GM19239 (cell line): ENCODE results near the gene BANK1.

Source experiments
- DNase-seq: peaks from one replicate; pipeline ENCODE4 v3.0.0; 2011; ENCODE audit warnings: low spot score; ENCODE audit not compliant: insufficient read length
- FAIRE-seq: peaks from 2 replicates; lab custom pipeline; 2011; peaks lifted over from hg19 to GRCh38; lab: Jason Lieb, UNC

Gene BANK1

DNA sequence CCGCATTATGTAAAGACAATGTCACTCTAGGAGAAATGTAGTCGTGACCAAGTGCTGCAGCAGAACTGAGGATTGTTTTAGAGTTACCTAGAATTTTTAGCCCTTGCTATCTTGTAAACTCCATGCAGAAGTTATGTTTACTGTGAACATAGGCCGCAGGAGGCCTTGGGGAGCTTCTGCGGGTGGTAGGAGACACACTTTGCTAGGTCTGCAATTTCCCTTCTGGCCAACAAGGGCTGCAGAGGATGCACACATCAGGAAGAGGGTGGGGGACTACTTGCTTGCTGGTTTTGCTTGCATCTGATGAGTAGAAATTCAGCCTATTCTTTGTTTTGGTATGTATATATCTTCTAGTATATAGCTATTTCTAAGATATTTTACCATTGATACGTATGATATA, 23.1 kb downstream of the BANK1 start:
- FAIRE-seq (no peak), DNase-seq (no peak)

DNA sequence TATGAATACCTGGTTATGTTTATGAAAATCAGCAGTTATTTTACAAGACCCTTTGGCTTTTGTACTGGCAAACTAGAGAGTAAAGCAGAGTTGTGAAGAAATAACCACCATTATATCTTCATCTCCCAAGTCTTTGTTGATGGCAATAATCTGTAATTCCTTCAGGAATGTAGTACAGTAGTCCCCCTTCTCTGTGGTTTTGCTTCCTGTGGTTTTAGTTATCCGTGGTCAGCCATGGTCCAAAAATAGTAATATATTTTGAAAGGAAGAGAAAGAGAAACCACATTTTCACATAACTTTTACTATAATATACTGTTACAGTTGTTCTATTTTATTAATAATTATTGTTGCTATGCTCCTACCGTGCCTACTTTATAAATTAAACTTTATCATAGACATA, 27.8 kb downstream of the BANK1 start:
- FAIRE-seq (no peak), DNase-seq (no peak)

DNA sequence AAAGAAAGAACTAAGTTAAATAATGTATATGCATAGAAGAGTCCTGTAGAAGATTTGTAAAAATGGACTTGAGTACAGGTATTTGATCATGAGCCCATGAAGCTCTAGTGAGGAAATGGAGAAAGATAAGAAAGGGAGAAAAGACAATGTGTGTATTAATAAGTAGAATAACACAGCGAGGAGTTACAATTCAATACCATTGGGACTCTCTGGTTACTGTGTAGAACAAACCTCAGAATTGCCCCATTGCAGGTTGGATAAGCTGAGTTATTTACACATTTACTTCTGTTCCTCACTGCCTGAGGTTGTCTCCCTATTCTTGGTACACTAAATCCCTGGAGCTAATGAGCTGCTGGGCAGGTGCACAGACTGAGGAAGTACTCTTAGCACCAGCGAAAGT, 33.3 kb downstream of the BANK1 start:
- no peak for FAIRE-seq
- DNase-seq: no peak

DNA sequence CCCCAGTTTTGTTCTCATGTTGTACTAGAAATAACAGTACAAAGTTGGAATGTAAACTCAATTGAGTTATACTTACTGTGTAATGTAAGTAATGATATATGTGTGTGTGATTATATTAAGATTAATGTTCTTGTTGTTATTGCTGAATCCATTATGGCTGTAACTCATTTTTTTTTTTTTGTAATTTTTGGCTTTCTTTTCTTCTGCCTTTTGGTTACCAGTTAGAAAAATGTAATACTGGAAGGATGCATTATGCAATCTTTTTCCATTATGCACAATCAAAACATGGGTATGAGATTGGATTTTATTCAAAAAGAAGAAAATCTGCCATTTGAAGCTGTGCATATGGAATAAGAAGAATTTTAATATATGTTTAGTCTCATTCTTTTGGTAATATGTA, 34.0 kb downstream of the BANK1 start:
- FAIRE-seq (no peak), DNase-seq (no peak)

DNA sequence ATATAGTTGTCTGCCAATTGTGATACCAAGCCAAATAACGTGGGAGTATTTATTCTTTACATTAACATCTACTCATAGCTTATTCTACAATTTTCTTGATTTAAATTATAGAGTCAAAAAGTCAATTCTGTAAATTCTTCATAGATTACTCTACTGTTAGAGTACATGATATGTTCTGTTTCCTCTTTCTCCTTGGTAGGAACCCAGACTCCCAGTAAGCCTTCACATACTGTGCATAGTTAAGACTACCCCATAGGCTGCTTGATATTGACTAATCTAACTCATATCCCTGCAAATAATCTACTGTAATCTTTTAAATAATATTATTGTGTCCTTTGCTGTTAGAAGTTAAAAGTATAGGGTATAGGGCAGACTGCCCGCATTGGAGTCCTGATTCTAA, 35.4 kb downstream of the BANK1 start:
- FAIRE-seq: no peak
- DNase-seq: no peak

DNA sequence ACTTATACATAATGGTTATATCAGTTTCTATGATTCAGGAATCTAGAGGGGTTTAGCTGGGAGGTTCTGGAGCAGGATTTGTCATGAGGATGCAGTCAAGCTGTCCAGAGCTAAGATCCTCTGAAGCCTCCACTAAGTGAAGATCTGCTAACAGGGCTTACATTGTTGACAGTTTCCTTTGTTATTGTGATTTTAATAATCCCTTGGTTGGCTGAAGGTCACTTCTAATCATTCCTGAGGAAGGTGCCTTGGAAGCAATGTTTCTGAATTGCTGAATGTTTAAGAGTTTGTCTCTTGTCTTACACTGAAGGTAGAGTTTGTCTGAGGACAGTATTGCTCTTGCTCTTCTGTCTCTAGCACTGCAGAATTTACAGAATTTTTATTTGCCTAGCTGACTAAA, 41.3 kb downstream of the BANK1 start:
- DNase-seq (no peak), FAIRE-seq (no peak)

DNA sequence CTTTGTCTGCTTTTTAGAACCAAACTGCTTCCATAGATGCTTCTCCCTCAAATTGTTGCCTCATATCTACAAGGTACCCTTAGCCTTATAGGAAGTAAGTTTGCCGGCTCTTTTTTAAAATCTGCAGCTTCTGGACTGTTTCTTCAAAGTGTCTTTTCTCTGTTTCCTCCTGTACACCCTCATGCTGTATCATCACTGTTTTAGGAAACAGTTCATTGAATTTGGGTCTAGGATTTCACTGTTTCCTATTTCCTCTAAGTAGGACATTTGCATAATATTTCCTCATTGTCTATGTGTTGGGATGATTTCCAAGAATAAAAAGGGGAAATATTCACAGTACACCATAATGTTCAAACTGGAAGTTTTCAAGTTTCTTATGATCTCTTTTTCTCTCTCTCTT, 43.0 kb downstream of the BANK1 start:
- DNase-seq (no peak), FAIRE-seq (no peak)

DNA sequence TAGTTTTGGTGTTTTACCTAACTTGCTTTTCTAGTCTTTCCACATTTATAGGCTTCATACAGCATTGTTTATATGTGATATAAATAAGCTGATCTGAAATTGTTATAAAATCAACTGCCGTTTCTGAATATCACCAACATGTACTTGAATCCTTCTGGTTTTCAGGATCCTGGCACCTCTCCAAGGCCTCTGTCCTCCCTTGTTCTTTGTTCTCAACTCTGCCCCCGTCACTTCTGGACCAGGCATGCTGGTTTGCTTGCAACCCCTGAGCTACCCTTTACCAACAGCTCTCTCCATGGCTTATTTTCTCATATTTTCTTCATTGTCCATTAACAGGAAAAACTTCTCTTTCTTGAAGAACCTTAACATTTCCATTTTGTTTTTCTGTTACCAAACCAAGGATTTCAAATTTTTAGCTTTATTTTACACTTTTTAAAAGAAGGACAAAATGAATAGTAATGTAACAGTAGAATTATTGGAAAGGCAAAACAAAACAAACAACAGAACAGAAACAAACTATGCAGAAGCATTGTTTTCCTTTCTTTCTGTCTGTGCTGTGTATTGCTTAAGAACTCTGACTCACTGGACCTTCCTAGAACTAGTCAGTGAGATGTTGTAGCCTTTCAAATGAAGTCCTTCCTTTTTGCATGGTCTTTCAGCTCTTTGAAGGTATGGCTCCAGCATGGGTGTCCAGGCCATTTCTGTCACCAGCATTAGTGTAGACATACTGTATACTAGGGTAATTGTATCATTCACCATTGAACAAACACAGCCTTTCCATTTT, 44.8 kb downstream of the BANK1 start:
- FAIRE-seq: no peak

DNA sequence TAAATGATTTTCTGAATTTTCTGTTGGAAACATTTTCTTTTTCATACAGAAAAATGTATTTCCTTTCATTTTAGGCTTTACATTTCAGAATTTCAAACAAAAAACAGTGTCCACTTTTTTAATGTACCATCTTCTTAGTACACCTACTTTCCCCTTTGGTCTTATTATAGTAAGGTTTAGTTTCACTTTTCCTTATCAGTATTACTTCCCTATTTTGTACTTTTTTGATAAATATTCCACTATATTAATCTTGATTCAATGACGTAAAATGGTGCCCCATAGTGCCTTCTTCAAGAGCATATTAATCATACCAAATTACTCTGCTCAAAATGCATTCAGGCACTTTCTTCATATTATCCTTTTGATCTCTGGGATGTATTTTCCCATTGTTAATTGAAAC, 52.5 kb downstream of the BANK1 start:
- FAIRE-seq: no peak

More for the DNA sequence above, 44.8 kb downstream of the BANK1 start:
- DNase-seq: no peak

DNA sequence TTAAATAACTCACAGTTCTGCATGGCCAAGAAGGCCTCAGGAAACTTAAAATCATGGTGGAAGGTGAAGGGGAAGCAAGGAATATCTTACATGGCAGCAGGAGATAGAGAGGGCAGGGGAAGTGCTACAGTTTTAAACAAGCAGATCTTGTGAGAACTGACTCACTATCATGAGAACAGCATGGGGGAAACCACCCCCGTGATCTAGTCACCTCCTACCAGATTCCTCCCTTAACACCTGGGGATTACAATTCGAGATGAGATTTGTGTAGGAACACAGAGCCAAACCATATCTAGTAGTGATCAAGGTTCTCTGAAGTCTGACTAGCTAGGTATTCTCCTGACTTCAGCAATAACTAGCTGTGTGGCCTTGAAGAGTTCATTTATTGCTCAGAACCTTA, 56.0 kb downstream of the BANK1 start:
- FAIRE-seq (peak; percentile 67), DNase-seq (no peak)

More for the DNA sequence above, 52.5 kb downstream of the BANK1 start:
- no peak for DNase-seq

DNA sequence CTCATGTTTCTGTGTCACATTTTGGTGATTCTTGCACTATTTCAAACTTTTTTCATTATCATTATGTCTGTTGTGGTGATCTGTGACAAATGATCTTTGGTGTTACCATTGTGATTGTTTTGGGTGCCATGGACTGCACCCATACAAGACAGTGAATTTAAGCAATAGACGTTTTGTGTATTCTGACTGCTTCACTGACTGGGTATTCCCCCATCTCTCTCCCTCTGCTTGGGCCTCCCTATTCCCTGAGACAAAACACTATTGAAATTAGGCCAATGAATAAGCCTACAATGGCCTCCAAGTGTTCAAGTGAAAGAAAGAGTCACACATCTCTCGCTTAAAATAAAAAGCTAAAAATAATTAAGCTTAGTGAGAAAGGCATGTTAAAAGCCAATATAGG, 60.2 kb downstream of the BANK1 start:
- no peak for DNase-seq
- FAIRE-seq: no peak

DNA sequence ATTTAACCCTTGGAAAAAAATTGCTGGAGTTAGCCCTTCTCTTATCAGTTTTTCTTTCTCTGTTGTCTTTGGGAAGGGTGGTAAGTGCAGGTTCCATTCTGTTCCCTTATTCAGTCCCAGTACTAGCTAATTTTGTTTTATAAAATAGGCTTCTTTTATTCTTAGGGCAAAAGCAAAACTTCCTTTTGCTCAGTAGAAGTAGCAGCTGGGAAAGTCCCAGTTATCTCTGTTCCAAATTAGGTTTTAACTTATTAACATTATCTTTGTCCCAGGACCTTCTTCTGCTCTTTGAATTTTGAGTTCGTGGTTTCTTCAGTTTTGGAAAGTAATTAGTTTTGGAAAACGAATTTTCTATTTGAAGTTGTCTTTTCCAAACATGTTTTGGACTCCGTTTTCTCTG, 61.1 kb downstream of the BANK1 start:
- peak; percentile 76 for FAIRE-seq
- DNase-seq: no peak

DNA sequence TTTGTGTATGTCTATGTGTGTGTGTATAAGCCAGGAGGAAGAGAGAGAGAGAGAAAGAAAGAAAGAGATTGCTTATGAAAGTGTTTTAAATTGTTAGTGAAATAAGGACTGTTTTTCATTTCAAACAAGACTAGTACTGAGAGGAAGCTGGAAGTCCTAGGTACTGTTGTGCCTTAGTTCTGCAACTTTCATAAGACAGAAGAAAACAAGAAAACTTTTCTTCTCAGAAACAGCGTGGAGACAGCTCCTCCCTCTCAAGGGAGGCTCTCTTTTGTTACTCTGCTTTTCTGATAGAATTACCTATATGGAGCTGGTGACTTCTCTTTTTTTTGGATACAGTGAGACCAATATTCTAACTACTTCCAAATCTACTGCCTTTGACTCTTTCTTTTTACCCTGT, 62.5 kb downstream of the BANK1 start:
- no peak for DNase-seq

DNA sequence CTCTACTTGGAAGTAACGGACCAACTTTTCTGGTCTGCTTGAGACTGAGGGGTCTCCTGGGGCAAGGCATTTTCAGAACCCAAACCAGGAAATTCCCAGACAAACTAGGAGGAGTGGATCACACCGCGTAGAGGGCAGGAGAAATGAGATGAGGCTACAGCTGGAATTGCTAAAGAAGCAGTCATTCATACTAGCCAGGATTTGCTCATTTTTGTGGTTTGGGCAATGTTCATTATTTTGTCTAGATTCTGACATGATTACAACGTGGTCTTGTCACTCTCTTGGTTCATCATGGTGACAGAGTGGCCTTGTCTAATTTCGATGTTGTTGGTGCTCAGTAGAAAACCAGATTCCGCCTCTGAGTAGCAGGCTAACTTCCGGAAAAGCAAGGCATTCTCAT, 63.2 kb downstream of the BANK1 start:
- DNase-seq (no peak), FAIRE-seq (no peak)

More for the DNA sequence above, 62.5 kb downstream of the BANK1 start:
- FAIRE-seq: peak; percentile 45

DNA sequence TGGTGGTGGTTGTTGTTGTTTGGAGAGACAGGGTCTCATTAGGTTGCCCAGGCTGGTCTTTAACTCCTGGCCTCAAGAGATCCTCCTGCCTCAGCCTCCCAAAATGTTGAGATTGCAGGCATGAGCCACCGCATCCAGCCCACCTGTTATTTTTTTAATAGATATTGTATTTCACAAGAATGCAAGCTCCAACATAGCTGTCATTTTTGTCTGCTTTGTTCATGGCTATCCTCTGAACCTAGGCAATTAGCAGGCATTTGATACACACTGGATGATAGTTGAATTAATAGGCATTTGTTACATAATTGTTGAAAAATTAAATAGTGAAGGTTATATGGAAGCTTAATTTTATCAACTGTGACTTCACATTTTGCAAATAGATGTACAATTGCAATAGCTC, 64.7 kb downstream of the BANK1 start:
- no peak for FAIRE-seq

DNA sequence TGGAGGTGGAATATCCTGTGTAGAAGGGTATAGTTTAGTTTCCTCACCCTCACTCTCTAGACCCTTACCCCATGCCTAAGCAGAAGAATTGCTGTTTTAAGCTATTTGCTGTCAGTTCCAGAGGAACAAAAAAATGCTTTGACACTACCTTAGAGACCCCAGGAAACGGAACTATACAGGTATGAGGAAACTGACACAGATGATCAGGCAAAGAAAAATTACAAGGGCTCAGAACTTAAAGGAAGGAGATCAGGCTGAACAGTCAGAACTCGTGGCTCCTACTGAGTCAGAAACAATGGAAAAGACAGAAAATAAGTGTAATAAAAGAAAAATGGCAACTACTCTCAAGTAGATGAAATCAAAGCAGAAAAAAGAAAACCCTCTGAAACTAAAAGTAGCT, 65.6 kb downstream of the BANK1 start:
- FAIRE-seq: no peak
- DNase-seq: no peak

More for the DNA sequence above, 64.7 kb downstream of the BANK1 start:
- no peak for DNase-seq

DNA sequence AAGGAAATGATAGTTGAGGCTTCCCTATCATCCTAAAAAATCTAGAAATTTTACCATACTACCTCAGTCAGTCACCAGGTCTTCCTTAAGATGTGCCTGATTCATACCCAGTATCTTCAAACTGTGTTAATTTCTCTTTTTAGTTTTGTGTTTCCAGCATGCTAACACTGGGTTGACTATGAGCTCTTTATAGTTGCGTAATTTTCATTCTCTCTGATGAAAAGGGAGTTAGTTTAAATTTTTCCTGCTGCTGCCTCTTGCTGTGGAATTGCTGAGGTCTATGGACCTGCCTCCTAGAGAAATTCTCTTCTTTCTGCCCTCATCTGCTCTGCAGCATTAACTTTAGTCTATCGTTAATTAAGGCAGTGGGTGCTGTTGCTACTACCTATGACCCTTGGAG, 66.6 kb downstream of the BANK1 start:
- no peak for DNase-seq
- FAIRE-seq: no peak

DNA sequence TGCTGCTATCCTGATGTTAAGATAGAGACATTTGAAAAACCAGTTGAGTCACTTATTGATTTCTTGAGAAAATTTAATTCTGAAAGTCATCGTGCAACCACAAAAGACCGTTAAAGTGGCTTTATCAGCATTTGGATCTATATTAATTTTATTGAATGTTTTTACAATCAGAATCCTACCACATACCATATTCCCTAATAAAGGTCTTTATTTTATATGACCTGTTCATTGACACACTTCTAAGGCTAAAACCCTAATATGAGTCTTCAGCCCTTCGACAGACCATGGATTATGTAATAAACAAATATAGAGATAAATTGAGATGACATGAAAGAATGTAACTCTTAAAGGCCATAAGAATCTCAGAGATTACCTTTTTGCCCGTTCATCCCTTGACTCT, 68.1 kb downstream of the BANK1 start:
- DNase-seq (no peak), FAIRE-seq (no peak)

DNA sequence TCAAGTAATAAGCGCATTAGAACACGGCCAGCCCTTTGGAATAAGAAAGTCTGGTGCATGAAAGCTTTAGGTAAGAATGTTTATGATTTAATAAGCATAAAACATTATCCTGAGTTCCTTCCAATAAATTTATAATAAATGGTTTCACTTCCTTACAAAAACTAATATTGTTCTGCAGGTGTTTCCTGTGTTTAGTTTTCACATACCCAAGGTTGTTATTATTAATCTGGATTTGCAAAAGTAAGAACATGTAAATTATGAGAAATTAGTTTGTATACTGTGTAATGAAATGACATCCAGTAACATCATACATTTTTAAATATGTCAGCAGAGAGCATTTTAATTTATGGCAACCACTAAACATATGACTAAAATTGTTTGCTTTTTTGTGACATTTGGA, 72.1 kb downstream of the BANK1 start:
- FAIRE-seq: no peak

DNA sequence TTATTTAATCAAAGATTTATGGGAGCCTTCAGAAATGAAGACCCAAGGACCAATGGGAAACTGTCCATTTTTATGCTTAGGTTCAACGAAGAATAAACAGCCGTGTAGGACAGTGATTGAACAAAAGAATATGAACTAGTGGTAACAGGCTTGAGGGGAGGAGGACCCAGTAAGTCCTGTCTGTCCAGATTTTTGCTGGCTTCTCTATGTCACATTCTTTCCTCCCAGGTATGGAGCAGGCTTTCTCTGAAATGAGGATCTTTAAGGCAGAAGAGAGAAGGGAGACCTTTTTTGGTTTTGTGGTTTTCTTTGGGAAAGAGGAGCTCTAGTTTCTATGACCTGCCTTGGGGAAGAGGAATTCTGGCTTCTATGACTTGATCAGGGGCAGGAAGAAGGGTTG, 74.1 kb downstream of the BANK1 start:
- no peak for FAIRE-seq

More for the DNA sequence above, 72.1 kb downstream of the BANK1 start:
- no peak for DNase-seq

DNA sequence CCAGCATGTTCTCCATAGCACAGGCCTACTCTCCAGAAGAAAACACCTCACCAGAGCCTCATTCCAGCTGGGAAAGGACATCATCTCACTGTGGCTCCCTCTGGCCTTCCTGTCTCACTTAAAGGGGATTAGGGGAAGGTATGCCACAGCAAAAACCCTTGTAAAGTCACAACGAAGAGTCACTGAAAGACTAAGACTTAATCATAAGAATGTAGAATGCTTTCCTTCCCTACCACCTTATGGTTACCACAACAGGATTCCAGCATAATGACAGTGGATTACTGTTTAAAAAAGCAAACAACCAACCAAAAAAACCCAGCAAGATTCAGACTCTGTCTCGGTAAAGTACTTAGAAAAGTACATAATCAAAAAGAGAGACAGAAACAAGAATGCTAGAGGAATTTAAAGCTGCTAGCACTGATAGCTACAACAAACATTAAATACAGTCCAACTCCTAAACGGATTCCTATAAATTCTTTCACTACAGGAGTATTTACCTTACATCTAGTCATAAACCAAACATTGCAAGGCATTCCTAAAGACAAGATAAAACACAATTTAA, 75.1 kb downstream of the BANK1 start:
- FAIRE-seq: no peak

More for the DNA sequence above, 74.1 kb downstream of the BANK1 start:
- DNase-seq: no peak

DNA sequence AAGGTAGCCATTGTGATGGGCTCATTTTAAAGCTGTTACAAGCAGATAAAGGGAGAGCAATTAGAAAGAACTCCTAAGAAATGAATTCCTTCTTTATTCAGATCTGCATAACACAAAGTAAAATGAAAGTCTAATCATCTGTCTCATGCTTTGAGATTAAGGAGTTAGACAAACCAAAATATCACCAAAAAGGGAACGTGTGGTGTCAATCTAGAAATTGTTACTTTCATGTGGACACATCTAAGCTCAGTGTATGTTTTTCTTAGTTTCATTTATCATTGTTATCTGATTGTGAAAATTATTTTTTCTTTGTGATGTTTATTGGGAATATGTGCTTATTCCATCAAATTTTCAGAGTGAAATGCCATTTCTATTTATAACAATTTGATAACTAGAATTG, 80.3 kb downstream of the BANK1 start:
- DNase-seq (no peak), FAIRE-seq (no peak)

More for the DNA sequence above, 75.1 kb downstream of the BANK1 start:
- no peak for DNase-seq
